ENCODE data around the gene CTAGE6.
"Not testable (repeated sequence)": the region's sequence is repeated elsewhere in the genome, so short reads cannot be mapped to it uniquely, and the experiment has no call there.

DNA sequence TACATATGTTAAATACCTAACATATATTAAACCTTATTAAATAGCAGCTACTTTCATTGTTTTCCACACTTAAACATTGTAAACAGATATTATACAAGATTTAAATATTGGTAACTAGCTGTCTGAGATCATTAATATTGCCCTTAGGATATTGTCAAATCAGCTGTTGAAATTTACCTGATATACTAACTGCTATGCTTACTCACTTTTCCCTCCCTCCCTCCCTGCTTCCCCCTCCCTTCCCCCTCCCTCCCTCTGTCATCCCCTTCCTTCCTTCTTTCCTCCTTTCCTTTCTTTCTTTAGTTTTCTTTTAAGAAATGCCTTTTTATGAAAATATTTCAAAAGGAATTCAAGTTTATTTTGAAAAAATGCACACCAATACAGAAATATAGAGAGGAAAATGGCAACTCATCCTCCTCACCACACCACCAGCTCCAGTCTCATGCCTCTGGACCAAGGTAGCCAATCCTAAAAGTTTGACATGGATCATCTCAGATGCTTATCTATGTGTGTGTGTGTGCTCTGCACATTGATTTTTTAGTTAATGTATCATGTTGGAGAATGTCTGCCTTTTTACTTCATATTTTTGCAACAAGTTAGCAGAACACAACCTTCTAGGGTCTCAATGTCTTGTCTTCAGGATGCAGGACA lies 41.8 kb downstream of the CTAGE6 start:
- TF ChIP-seq SUZ12 (IDR thresholded peaks at IDR 0.05; ENCODE audit: extremely low read depth, insufficient read depth, insufficient read length); YY1 (IDR thresholded peaks at IDR 0.05; ENCODE audit: insufficient read depth, insufficient read length); ZNF274 (IDR thresholded peaks at IDR 0.05; ENCODE audit: low read depth, low read length): not testable (repeated sequence)

Data from NT2/D1 (cell line).